K562 (cell line): ENCODE data around the gene ADCY4. TPM values are rescaled to one million over a fixed set of nuclear protein-coding genes. Genes with fewer than 3 reads are reported as not detected.
A peak's percentile ranks its signal among the peaks of the same experiment; 100 is the strongest.

Experiments
- BMI1 ChIP-seq: fragments of 150-350 bp; IDR thresholded peaks from 2 replicates; pipeline ENCODE4 v1.6.1; 2014; ENCODE audit warnings: low read length
- CEBPZ ChIP-seq: fragments of 150-350 bp; IDR thresholded peaks from 2 replicates; pipeline ENCODE4 v1.6.1; 2014; ENCODE audit warnings: low read depth, mild to moderate bottlenecking, low read length, borderline replicate concordance
- CHCHD3 ChIP-seq: fragments of 250-450 bp; sonication (Bioruptor Pico); IDR thresholded peaks from 2 replicates; pipeline ENCODE4 v2.1.2; 2022; ENCODE audit warnings: mild to moderate bottlenecking
- ESRRA ChIP-seq: fragments of 450-650 bp; IDR thresholded peaks from 2 replicates; pipeline ENCODE4 v1.6.1; 2014; ENCODE audit warnings: low read depth, mild to moderate bottlenecking, moderate library complexity, borderline replicate concordance
- HIVEP1 ChIP-seq: fragments of 250-450 bp; sonication (Bioruptor Pico); IDR thresholded peaks from 2 replicates; pipeline ENCODE4 v1.4.0; 2020; ENCODE audit warnings: mild to moderate bottlenecking
- HNRNPUL1 ChIP-seq: fragments of 200-400 bp; formaldehyde crosslinking; IDR thresholded peaks from 2 replicates; pipeline ENCODE4 v1.6.1; 2017; ENCODE audit warnings: low read length
- KAT7 ChIP-seq: sonication (generic); formaldehyde crosslinking; IDR thresholded peaks from 2 replicates; pipeline ENCODE4 v1.8.0; 2022; ENCODE audit warnings: missing genetic modification reagents, mild to moderate bottlenecking, borderline replicate concordance
- MAFF ChIP-seq: IDR thresholded peaks from 2 replicates; pipeline ENCODE4 v1.6.1; 2012; ENCODE audit warnings: low read length, improper control_type of control experiment
- MNT ChIP-seq, 2 experiments: fragments of 450-650 bp; conservative IDR thresholded peaks; 2 replicates each; pipeline ENCODE4 v1.6.1; 2017; ENCODE audit warnings: mild to moderate bottlenecking in 2 of 2, moderate library complexity in 2 of 2
- MTA1 ChIP-seq: fragments of 450-650 bp; IDR thresholded peaks from 2 replicates; pipeline ENCODE4 v1.6.1; 2017; ENCODE audit warnings: borderline replicate concordance
- PHB ChIP-seq: fragments of 250-450 bp; sonication (Bioruptor Pico); IDR thresholded peaks from 2 replicates; pipeline ENCODE4 v1.5.0; 2021
- PHB2 ChIP-seq: fragments of 450-650 bp; IDR thresholded peaks from 2 replicates; pipeline ENCODE4 v1.6.1; 2017; ENCODE audit warnings: low read depth
- PHTF2 ChIP-seq: fragments of 250-450 bp; sonication (Bioruptor Pico); IDR thresholded peaks from 2 replicates; pipeline ENCODE4 v1.5.0; 2021; ENCODE audit warnings: mild to moderate bottlenecking
- TAF1 ChIP-seq: IDR thresholded peaks from 2 replicates; pipeline ENCODE4 v1.6.1; 2011; ENCODE audit warnings: mild to moderate bottlenecking, low read length, moderate library complexity; ENCODE audit not compliant: insufficient read depth, control insufficient read depth, severe bottlenecking; ENCODE audit errors: extremely low read depth
- TGIF2 ChIP-seq: sonication (generic); formaldehyde crosslinking; IDR thresholded peaks from 2 replicates; pipeline ENCODE4 v1.8.1; 2022; ENCODE audit warnings: mild to moderate bottlenecking, missing genetic modification reagents, moderate library complexity
- XRCC4 ChIP-seq: IDR thresholded peaks from one replicate; pipeline ENCODE4 v1.6.1; 2011; ENCODE audit not compliant: insufficient read depth, insufficient read length; ENCODE audit errors: extremely low read depth
- polyA plus RNA-seq, 8 experiments: library from polyadenylated mRNA; depleted of rRNA in 4 of 8; stranded (reverse) in 5 of 8; unstranded in 3 of 8; fragments of >200 nt; fragmentation: Nextera tagmentation in 2 of 8; fragmentation: Illumina TruSeq in 1 of 8; extraction: Ambion mirVana in 2 of 8; extraction: Trizol in 1 of 8; gene quantifications; 2 replicates each; pipeline versions ENCODE4 v1.2.1 to v1.2.3, GENCODE V29; 2011 to 2014; ENCODE audit warnings: inconsistent platforms in 1 of 8, missing spikeins in 1 of 8
- total RNA-seq, 7 experiments: library from RNA; depleted of rRNA in 6 of 7; stranded (reverse); fragments of >200 nt in 6 of 7; fragmentation: Illumina TruSeq in 2 of 7; extraction: Trizol in 2 of 7; gene quantifications; 2 replicates each; pipeline versions ENCODE4 v1.2.1 to v1.2.3, GENCODE V29; 2011 to 2021; ENCODE audit warnings: low replicate concordance in 1 of 7
- TF ChIP-seq, protein P1 (sequence below): sonication (generic); formaldehyde crosslinking; IDR thresholded peaks from 2 replicates; pipeline ENCODE4 v1.8.0; 2022; ENCODE audit warnings: mild to moderate bottlenecking, missing genetic modification reagents
- TF ChIP-seq, protein P2 (sequence below): fragments of 450-650 bp; formaldehyde crosslinking; IDR thresholded peaks from 2 replicates; pipeline ENCODE4 v1.4.0; 2020; ENCODE audit warnings: mild to moderate bottlenecking
- TF ChIP-seq, protein P3 (sequence below): fragments of 250-450 bp; sonication (Bioruptor Pico); IDR thresholded peaks from 2 replicates; pipeline ENCODE4 v1.5.0; 2020; ENCODE audit warnings: mild to moderate bottlenecking

The ADCY4 gene
- total and polyA plus RNA-seq, 9 of the 15 experiments (the other 6 are each of a cell fraction or from before 2014, with no cell fraction given): 0.04 to 0.31 (median 0.15) TPM; not detected in 2

DNA sequence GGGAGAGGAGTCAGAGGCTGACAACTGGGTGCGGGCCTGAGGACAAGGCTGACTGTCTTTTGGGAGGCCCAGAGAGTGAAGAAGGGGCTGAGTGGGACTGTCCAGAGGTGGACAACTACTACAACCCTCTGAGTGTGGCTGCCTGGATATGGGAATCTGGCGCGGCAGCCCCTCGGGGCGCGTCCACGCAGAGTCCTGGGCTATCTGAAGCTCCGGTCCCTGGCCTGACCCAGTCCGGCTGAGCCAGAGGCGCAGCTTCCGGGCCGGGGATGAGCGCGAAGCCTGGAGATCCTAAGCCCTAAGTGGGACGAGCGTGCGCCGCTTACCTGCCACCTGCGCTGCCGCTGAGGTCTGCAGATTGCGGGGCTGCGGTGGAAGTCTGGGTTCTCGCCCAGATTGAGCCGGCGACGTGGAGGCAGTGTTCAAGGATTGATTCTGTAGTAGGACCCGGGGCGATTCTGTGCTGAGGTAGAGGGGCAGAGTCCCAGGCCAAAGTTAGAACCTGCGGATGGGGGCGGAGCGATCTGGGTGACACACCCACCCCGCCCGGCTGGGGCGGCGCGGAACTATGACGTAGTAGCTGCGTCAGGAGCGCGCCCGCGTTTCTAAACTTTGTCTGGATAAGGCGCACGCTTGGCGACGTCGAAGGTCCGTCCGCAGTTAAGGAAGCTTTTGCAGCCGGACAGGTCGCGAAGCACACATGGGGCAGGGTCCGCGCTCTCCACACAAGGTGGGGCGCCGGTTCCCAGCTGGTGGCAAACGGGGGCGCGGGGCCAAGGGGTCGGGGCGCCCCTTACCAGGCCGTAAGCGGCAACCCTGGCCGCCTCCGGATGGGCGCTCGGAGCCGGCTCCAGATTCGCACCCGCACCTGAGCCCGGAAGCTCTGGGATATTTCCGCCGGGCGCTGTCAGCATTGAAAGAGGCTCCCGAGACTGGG lies 35.3 kb downstream of the ADCY4 start, which contains the start of the genes DHRS1 and NOP9 (continued):
- no peak for TF ChIP-seq PHB2
- no peak for TF ChIP-seq KAT7 (CRISPR knock-in tag)
- TF ChIP-seq ESRRA: no peak
- TF ChIP-seq, protein P1, sequence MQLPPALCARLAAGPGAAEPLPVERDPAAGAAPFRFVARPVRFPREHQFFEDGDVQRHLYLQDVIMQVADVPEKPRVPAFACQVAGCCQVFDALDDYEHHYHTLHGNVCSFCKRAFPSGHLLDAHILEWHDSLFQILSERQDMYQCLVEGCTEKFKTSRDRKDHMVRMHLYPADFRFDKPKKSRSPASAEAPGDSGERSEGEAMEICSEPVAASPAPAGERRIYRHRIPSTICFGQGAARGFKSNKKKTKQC (CRISPR knock-in tag): no peak; the same call in 1 of the 2 replicates
- TF ChIP-seq PHB (CRISPR knock-in tag): no peak
- TF ChIP-seq XRCC4: no peak
- TF ChIP-seq MAFF: no peak
- TF ChIP-seq MNT (conservative IDR thresholded peaks at IDR 0.05): peak; percentile 83 to 93
- TF ChIP-seq TAF1: peak; percentile 54
- TF ChIP-seq, protein P2, sequence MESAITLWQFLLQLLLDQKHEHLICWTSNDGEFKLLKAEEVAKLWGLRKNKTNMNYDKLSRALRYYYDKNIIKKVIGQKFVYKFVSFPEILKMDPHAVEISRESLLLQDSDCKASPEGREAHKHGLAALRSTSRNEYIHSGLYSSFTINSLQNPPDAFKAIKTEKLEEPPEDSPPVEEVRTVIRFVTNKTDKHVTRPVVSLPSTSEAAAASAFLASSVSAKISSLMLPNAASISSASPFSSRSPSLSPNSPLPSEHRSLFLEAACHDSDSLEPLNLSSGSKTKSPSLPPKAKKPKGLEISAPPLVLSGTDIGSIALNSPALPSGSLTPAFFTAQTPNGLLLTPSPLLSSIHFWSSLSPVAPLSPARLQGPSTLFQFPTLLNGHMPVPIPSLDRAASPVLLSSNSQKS (CRISPR knock-in tag): no peak
- TF ChIP-seq HIVEP1 (CRISPR knock-in tag): no peak
- no peak for TF ChIP-seq HNRNPUL1
- no peak for TF ChIP-seq PHTF2
- TF ChIP-seq, protein P3, sequence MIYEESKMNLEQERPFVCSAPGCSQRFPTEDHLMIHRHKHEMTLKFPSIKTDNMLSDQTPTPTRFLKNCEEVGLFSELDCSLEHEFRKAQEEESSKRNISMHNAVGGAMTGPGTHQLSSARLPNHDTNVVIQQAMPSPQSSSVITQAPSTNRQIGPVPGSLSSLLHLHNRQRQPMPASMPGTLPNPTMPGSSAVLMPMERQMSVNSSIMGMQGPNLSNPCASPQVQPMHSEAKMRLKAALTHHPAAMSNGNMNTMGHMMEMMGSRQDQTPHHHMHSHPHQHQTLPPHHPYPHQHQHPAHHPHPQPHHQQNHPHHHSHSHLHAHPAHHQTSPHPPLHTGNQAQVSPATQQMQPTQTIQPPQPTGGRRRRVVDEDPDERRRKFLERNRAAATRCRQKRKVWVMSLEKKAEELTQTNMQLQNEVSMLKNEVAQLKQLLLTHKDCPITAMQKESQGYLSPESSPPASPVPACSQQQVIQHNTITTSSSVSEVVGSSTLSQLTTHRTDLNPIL (CRISPR knock-in tag): no peak
- TF ChIP-seq CHCHD3 (CRISPR knock-in tag): no peak
- TF ChIP-seq TGIF2 (CRISPR knock-in tag): 0 out of 2 replicates have a peak, but pooled peaks have one; percentile 21
- no peak for TF ChIP-seq CEBPZ
- TF ChIP-seq MTA1: peak; percentile 99
- TF ChIP-seq BMI1: no peak
